ENCODE measurements around the gene SUCLG1.
"Not testable (repeated sequence)": the region's sequence is repeated elsewhere in the genome, so short reads cannot be mapped to it uniquely, and the experiment has no call there.

Gene SUCLG1

DNA sequence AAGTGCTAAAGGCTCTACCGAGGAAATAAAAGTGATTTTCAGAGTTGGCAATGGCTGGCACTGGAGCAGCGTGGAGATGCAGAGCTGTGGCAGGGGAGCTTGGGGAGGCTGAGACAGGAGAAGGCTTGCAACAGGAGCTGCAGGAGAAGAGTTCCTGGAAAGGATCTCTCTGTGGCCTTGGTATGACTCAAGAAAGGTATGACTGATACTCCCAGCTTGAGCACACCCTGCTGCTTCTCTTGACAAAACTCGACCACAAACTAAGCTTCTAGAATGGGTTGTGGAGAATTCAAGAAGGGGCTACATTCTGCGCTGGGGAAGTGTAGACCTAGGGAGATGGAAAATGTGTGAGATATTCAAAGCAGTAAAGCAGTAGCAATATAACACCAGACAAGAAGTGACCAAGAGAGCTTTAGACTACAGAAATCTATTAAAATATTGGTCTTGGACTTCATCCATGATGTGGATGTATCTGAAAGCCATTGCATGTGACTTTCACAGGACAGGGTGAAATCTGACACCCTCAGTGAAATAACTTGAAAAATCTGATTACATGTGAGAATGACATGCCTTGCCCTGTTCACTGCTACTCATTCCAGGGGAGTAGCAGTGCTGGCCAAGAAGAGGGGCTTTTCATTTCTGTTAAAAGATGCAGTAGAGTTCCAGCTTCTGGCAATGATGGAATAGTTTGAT is 41.5 kb downstream of the SUCLG1 start:
- no peaks in the 10 kb centered on the region for H3K9me3 Mint-ChIP-seq (ENCODE audit: low read depth)
- H3K27ac Mint-ChIP-seq = no peak overlapping the region
- H3K27me3 Mint-ChIP-seq = no peaks in the 10 kb centered on the region
- H3K4me1 Mint-ChIP-seq (ENCODE audit: low read depth) = no peaks in the 10 kb centered on the region
- no peak overlapping the region for H3K4me3 Mint-ChIP-seq
- no peaks in the 10 kb centered on the region for H3K36me3 Mint-ChIP-seq

DNA sequence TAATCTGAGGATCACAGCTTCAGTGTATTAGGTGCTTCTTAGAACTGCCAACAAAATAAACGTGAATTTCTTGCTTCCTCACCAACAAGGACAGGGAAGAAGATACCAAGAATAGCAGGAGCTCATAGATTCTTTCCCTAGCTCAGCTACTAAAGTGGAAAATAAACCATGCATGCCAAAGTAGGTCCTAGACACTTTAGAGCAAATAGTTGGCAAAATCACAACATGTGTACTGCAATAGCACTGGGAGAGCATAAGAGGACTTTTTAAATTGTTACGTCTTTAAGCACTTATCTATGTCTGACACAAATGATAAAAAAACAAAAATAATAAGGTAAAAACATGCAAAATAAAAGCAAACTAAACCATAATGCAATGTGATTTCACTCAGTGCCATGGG is 49.5 kb downstream of the SUCLG1 start:
- H3K27me3 Mint-ChIP-seq = peaks cover 5% of the 10 kb centered on the region
- H3K4me3 Mint-ChIP-seq = no peak overlapping the region
- H3K36me3 Mint-ChIP-seq = no peaks in the 10 kb centered on the region
- no peaks in the 10 kb centered on the region for H3K9me3 Mint-ChIP-seq (ENCODE audit: low read depth)
- H3K4me1 Mint-ChIP-seq (ENCODE audit: low read depth) = no peaks in the 10 kb centered on the region
- no peak overlapping the region for H3K27ac Mint-ChIP-seq

DNA sequence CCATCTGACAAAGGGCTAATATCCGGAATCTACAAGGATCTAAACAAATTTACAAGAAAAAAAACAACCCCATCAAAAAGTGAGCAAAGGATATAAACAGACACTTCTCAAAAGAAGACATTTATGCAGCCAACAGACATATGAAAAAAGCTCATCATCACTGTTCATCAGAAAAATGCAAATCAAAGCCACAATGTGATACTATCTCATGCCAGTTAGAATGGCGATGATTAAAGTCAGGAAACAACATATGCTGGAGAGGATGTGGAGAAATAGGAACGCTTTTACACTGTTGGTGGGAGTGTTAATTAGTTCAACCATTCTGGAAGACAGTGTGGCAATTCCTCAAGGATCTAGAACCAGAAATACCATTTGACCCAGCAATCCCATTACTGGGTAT is 57.0 kb downstream of the SUCLG1 start:
- not testable (repeated sequence) for H3K36me3 Mint-ChIP-seq; H3K4me1 Mint-ChIP-seq (ENCODE audit: low read depth); H3K4me3 Mint-ChIP-seq; H3K27ac Mint-ChIP-seq; H3K9me3 Mint-ChIP-seq (ENCODE audit: low read depth); H3K27me3 Mint-ChIP-seq

DNA sequence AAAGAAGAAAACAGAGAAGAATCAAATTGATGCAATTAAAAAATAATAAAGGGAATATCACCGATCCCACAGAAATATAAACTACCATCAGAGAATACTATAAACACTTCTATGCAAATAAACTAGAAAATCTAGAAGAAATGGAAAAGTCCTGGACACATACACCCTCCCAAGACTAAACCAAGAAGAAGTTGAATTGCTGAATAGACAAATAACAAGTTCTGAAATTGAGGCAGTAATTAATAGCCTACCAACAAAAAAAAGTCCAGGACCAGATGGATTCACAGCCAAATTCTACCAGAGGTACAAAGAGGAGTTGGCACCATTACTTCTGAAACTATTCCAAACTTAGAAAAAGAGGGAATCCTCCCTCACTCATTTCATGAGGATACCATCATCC is 59.2 kb downstream of the SUCLG1 start:
- H3K27ac Mint-ChIP-seq; H3K27me3 Mint-ChIP-seq; H3K9me3 Mint-ChIP-seq (ENCODE audit: low read depth); H3K36me3 Mint-ChIP-seq; H3K4me3 Mint-ChIP-seq; H3K4me1 Mint-ChIP-seq (ENCODE audit: low read depth): not testable (repeated sequence)

DNA sequence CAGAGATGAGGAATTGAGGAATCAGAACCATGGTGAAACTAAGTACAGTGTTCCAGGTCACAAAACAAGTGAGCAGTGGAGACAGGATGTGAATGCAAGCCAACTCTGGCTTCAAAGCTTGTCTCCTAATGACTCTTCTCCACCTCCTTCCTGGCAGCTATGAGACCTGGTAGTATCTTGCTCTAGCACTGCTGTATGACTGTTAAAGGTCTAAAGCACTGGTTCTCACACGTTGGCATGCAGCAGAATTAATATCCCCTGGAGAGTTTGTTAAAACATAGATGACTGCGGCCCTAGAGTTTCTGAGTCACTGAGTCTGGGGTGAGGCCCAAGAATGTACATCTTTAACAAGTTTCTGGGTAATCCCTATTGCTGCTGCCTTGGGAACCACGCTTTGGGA is 63.3 kb downstream of the SUCLG1 start:
- peaks cover 3% of the 10 kb centered on the region for H3K36me3 Mint-ChIP-seq
- H3K9me3 Mint-ChIP-seq (ENCODE audit: low read depth) = peaks cover 5% of the 10 kb centered on the region
- no peak overlapping the region for H3K4me3 Mint-ChIP-seq
- no peaks in the 10 kb centered on the region for H3K4me1 Mint-ChIP-seq (ENCODE audit: low read depth)
- no peak overlapping the region for H3K27ac Mint-ChIP-seq
- H3K27me3 Mint-ChIP-seq = peaks cover 2% of the 10 kb centered on the region

DNA sequence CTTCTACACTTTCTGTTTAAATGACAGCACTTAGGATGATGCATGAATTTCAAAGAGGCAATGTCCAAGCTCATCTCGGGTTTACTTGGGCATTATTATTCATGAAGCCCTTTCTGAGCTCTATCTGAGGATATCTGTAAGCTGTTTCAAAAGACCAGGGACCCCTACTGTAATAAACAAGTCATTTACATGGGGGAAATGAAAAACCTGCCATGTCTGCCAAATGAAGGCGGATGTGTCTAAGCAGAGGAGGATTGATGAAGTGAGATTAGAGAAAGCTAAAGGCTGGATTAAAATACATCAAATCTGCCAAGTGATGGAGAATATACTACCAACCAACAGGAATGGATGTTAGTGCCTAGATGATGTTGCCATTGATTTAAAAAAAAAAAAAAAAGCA is 64.5 kb downstream of the SUCLG1 start:
- Mint-ChIP-seq H3K27ac (no peak overlapping the region), H3K4me1 (ENCODE audit: low read depth) (no peaks in the 10 kb centered on the region), H3K27me3 (peaks cover 2% of the 10 kb centered on the region), H3K36me3 (peaks cover 3% of the 10 kb centered on the region), H3K4me3 (no peak overlapping the region), H3K9me3 (ENCODE audit: low read depth) (peaks cover 5% of the 10 kb centered on the region)

DNA sequence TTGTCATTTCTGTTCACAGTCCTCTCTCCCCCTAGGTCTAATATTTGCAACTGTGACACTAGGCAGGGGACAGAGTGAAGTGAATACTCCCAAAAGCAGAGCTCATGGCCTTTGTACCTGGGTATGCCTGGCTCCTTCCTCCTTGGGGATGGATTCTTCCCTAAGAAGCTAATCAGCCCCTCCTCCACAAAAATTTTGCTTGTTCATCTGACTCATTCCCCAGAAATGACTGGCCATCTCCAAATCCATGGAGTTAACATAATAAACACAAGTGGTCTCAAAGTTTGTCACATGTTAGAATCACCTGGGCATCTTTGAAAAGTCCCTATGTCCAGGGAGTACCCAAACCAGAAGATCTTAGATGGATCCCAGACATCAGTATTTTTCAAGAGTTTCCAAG is 65.3 kb downstream of the SUCLG1 start:
- H3K9me3 Mint-ChIP-seq (ENCODE audit: low read depth) = peaks cover 5% of the 10 kb centered on the region
- peaks cover 3% of the 10 kb centered on the region for H3K36me3 Mint-ChIP-seq
- no peaks in the 10 kb centered on the region for H3K4me1 Mint-ChIP-seq (ENCODE audit: low read depth)
- no peak overlapping the region for H3K4me3 Mint-ChIP-seq
- H3K27ac Mint-ChIP-seq = no peak overlapping the region
- H3K27me3 Mint-ChIP-seq = peaks cover 2% of the 10 kb centered on the region

DNA sequence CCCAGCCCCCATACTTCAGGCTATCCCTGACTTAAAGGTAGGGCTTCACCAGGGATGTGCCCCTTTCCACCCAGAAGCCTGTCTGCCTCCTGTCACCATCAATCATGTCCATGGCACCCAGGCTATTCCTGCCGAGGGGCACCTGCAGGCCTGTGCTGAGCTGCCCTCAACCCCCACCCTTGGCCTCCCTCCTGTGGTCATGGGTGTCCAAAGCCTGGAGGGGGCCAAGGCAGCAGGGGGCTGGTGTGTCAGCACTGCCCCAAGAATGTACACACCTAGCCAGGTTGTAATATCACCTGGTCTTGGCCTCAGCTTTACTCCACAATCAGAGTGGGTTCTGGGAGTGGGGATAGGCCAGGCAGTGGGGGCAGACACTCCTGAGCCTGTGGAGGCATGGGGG is 69.3 kb downstream of the SUCLG1 start:
- peaks cover 3% of the 10 kb centered on the region for H3K36me3 Mint-ChIP-seq
- H3K4me1 Mint-ChIP-seq (ENCODE audit: low read depth) = no peaks in the 10 kb centered on the region
- peaks cover 23% of the 10 kb centered on the region for H3K27me3 Mint-ChIP-seq
- H3K27ac Mint-ChIP-seq = no peak overlapping the region
- no peak overlapping the region for H3K4me3 Mint-ChIP-seq
- peaks cover 5% of the 10 kb centered on the region for H3K9me3 Mint-ChIP-seq (ENCODE audit: low read depth)

DNA sequence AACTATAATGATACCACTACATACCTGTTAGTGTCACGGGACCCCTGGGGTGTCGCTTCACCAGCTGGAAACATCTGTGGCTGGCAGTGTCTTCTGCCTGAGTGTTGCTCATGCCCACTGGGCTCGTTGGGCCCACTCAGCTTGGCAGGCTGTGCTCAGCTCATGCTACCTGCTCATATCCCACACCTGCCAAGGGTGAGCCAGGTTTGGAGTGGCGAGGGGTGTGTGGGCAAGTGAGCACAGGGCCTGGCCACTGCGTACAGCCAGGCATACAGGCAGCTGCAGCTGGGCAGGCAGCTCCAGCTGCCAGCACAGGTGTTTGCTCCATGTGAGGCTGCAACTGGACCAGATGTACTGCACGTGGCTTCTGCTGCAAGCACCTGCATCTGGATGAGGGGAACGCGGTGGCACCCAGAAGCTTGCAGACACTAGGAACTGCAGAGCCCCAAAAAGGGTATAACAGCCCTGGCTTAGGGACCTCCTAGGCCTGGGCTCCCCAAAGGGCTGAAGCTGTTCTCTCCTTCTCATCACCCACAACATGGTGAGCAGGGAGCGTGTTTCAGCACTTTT is 70.1 kb downstream of the SUCLG1 start:
- Mint-ChIP-seq H3K27me3 (peaks cover 23% of the 10 kb centered on the region), H3K4me3 (no peak overlapping the region), H3K36me3 (peaks cover 3% of the 10 kb centered on the region), H3K27ac (no peak overlapping the region), H3K4me1 (ENCODE audit: low read depth) (no peaks in the 10 kb centered on the region), H3K9me3 (ENCODE audit: low read depth) (peaks cover 5% of the 10 kb centered on the region)

DNA sequence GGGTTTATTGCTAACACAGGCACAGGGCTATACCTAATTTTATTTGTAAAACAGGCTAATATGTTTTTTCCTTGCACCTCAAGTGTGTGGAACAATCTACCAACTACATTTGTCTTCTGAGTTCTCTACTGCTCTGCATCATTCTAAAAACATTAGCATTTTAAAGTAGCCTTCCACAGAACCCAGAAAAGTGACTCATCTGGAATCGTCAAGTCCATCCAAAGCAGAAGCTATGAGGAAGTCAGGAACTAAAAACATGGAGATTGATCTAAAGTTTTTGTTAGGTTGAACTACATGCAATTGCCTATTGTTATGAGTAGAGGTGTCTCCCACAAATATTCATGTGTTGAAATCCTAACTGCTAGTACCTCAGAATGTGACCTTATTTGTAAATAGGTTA is 70.9 kb downstream of the SUCLG1 start:
- H3K4me1 Mint-ChIP-seq (ENCODE audit: low read depth) = no peaks in the 10 kb centered on the region
- H3K27me3 Mint-ChIP-seq = peaks cover 23% of the 10 kb centered on the region
- no peak overlapping the region for H3K4me3 Mint-ChIP-seq
- H3K27ac Mint-ChIP-seq = no peak overlapping the region
- peaks cover 3% of the 10 kb centered on the region for H3K36me3 Mint-ChIP-seq
- peaks cover 5% of the 10 kb centered on the region for H3K9me3 Mint-ChIP-seq (ENCODE audit: low read depth)

DNA sequence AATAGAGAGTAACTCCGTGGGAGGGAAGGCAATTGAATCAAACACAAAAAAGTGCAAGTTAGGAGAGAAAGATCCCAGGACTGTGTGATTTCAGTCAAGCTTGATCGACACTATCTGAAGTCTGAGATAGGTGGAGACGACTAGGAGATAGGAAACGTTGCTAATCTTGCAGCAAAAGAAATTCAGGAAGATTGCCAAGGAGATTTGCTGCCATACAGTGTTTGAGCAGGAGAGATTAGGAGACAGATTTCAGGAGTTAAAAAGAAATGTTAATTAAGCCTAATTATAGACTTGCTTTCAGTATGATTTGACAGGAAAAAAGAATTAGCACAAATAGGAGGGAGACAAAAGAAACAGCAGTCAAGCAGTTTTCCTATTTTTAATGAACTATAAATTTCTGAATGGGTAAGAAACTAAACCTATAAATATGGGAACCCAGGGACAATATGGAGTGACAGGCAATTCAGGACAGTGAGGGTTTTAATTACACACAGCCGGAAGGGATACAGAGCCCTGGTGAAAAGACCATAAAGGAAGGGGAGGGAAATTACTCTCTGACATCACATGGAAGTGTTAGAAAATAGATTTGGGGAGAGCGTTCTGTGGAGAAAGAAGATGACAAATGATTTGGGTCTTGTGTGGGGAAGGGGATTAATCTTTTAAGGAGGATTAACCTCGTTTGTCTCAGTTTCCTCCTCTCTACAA is 72.6 kb downstream of the SUCLG1 start:
- no peak overlapping the region for H3K4me3 Mint-ChIP-seq
- no peaks in the 10 kb centered on the region for H3K9me3 Mint-ChIP-seq (ENCODE audit: low read depth)
- no peaks in the 10 kb centered on the region for H3K4me1 Mint-ChIP-seq (ENCODE audit: low read depth)
- peaks cover 21% of the 10 kb centered on the region for H3K27me3 Mint-ChIP-seq
- H3K27ac Mint-ChIP-seq = no peak overlapping the region
- no peaks in the 10 kb centered on the region for H3K36me3 Mint-ChIP-seq

DNA sequence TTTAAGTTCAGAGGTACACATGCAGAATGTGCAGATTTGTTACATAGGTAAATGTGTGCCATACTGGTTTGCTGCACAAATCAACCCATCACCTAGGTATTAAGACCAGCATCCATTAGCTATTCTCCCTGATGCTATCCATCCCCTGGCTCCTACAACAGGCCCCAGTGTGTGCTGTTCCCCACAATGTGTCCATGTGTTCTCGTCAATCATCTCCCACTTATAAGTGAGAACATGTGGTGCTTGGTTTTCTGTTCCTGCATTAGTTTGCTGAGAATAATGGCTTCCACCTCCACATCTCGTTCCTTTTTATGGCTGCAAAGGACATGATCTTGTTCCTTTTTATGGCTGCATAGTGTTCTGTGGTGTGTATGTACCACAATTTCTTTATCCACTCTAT is 75.8 kb downstream of the SUCLG1 start:
- H3K36me3 Mint-ChIP-seq = no peaks in the 10 kb centered on the region
- no peak overlapping the region for H3K27ac Mint-ChIP-seq
- H3K4me1 Mint-ChIP-seq (ENCODE audit: low read depth) = no peaks in the 10 kb centered on the region
- peaks cover 20% of the 10 kb centered on the region for H3K27me3 Mint-ChIP-seq
- no peaks in the 10 kb centered on the region for H3K9me3 Mint-ChIP-seq (ENCODE audit: low read depth)
- H3K4me3 Mint-ChIP-seq = no peak overlapping the region

DNA sequence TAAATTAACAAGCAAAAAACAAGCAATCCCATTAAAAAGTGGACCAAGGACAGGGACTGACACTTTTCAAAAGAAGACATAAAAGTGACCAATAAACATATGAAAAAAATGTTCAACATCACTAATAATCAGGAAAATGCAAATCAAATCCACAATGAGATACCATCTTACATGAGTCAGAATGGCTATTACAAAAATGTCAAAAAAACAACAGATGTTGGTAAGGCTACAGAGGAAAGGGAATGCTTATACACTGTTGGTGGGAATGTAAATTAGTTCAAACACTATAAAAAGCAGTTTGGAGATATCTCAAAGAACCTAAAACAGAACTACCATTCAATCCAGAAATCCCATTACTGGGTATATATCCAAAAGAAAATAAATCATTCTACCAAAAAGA is 78.2 kb downstream of the SUCLG1 start:
- Mint-ChIP-seq H3K4me1 (ENCODE audit: low read depth) (no peaks in the 10 kb centered on the region), H3K4me3 (no peak overlapping the region), H3K27ac (no peak overlapping the region), H3K27me3 (peaks cover 6% of the 10 kb centered on the region), H3K9me3 (ENCODE audit: low read depth) (no peaks in the 10 kb centered on the region), H3K36me3 (no peaks in the 10 kb centered on the region)

DNA sequence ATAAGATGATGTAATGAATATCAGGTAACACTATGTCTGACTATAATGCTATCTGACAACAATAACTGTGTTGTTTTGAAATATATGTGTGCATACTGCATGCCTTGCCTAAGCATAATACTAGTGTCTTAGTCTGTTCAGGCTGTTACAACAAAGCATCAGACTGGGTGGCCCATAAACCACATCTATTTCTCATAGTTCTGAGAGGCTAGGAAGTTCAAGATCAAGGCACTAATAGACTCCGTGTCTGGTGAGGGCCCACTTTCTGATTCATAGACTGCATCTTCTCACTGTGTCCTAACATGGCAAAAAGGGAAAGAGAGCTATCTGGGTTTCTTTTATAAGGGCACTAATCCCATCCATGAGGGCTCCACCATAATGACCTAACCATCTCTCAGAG is 80.1 kb downstream of the SUCLG1 start:
- Mint-ChIP-seq H3K27ac (no peak overlapping the region), H3K4me1 (ENCODE audit: low read depth) (no peaks in the 10 kb centered on the region), H3K9me3 (ENCODE audit: low read depth) (no peaks in the 10 kb centered on the region), H3K4me3 (no peak overlapping the region), H3K27me3 (peaks cover 10% of the 10 kb centered on the region), H3K36me3 (no peaks in the 10 kb centered on the region)

DNA sequence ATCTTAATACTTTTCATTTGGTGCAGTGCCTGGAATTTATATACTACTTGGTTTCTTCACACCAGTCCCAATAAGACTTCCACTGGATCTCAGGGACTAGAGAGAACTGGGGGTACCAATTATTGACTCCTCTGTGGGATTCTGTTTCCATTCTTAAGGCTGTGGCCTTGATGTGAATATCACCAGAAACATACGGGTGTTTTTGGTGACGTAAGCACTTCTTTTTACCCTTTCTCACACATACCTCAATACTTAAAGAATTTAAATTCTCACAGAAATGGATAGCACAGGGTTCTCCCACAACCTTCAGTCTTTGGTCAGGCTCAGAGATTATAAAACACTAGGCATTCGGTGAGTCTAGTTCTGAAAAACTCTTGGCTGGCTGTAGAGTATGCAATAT is 84.1 kb downstream of the SUCLG1 start:
- Mint-ChIP-seq H3K27ac (no peak overlapping the region), H3K4me3 (no peak overlapping the region), H3K9me3 (ENCODE audit: low read depth) (no peaks in the 10 kb centered on the region), H3K36me3 (no peaks in the 10 kb centered on the region), H3K27me3 (peaks cover 16% of the 10 kb centered on the region), H3K4me1 (ENCODE audit: low read depth) (no peaks in the 10 kb centered on the region)

DNA sequence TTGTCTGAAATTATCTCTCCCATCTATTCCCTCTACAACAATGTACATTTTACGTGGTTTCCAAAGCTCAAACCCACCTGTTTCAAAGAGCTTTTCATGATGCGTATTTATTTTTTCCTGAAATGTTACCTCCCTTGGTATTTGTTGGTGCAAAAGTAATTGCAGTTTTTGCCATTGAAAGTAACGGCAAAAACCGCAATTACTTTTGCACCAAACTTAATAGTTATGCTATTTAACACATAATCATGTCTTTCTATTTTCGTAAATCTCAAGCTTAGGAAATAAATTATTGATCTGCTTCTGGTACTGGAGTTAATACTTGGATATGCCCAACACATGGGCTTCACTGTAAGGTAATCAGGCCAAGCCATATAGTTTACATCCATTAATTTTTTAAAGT is 85.2 kb downstream of the SUCLG1 start:
- Mint-ChIP-seq H3K4me3 (no peak overlapping the region), H3K4me1 (ENCODE audit: low read depth) (no peaks in the 10 kb centered on the region), H3K27me3 (peaks cover 16% of the 10 kb centered on the region), H3K9me3 (ENCODE audit: low read depth) (no peaks in the 10 kb centered on the region), H3K27ac (no peak overlapping the region), H3K36me3 (no peaks in the 10 kb centered on the region)
